ENCODE data around the gene PPP1R1C.

The PPP1R1C gene

GRCh38 chr2:182067393-182067792 lies 81.7 kb downstream of the PPP1R1C start:
- Histone ChIP-seq H3K4me1 (ENCODE audit: insufficient read depth, low read length) (no peaks in the 10 kb centered on the region), H3K9me3 (ENCODE audit: low read length) (no peaks in the 10 kb centered on the region), H3K27me3 (ENCODE audit: insufficient read depth, low read length) (no peaks in the 10 kb centered on the region), H2AFZ (ENCODE audit: low read depth, low read length) (no peak overlapping the region), H3K4me3 (ENCODE audit: low read length) (no peak overlapping the region), H3K36me3 (ENCODE audit: insufficient read depth, low read length) (no peaks in the 10 kb centered on the region)

GRCh38 chr2:182068811-182069210 lies 83.2 kb downstream of the PPP1R1C start:
- Histone ChIP-seq H3K4me1 (ENCODE audit: insufficient read depth, low read length) (no peaks in the 10 kb centered on the region), H3K9me3 (ENCODE audit: low read length) (no peaks in the 10 kb centered on the region)

GRCh38 chr2:182069416-182069815 lies 83.8 kb downstream of the PPP1R1C start:
- Histone ChIP-seq H3K4me1 (ENCODE audit: insufficient read depth, low read length) (no peaks in the 10 kb centered on the region), H2AFZ (ENCODE audit: low read depth, low read length) (no peak overlapping the region), H3K9me3 (ENCODE audit: low read length) (no peaks in the 10 kb centered on the region), H3K27me3 (ENCODE audit: insufficient read depth, low read length) (no peaks in the 10 kb centered on the region), H3K36me3 (ENCODE audit: insufficient read depth, low read length) (no peaks in the 10 kb centered on the region), H3K4me3 (ENCODE audit: low read length) (no peak overlapping the region)

More at GRCh38 chr2:182068811-182069210, 83.2 kb downstream of the PPP1R1C start:
- Histone ChIP-seq H2AFZ (ENCODE audit: low read depth, low read length) (no peak overlapping the region), H3K36me3 (ENCODE audit: insufficient read depth, low read length) (no peaks in the 10 kb centered on the region), H3K4me3 (ENCODE audit: low read length) (no peak overlapping the region), H3K27me3 (ENCODE audit: insufficient read depth, low read length) (no peaks in the 10 kb centered on the region)

- no peak overlapping the region for H3K4me3 ChIP-seq (ENCODE audit: low read length)
Measured at GRCh38 chr2:182069908-182070307, 84.3 kb downstream of the PPP1R1C start.

GRCh38 chr2:182070736-182071135 lies 85.1 kb downstream of the PPP1R1C start:
- H3K36me3 ChIP-seq (ENCODE audit: insufficient read depth, low read length): no peaks in the 10 kb centered on the region
- no peaks in the 10 kb centered on the region for H3K27me3 ChIP-seq (ENCODE audit: insufficient read depth, low read length)
- H3K4me1 ChIP-seq (ENCODE audit: insufficient read depth, low read length): no peaks in the 10 kb centered on the region
- no peak overlapping the region for H2AFZ ChIP-seq (ENCODE audit: low read depth, low read length)
- H3K9me3 ChIP-seq (ENCODE audit: low read length): no peaks in the 10 kb centered on the region
- H3K4me3 ChIP-seq (ENCODE audit: low read length): no peak overlapping the region

More at GRCh38 chr2:182069908-182070307, 84.3 kb downstream of the PPP1R1C start:
- H3K27me3 ChIP-seq (ENCODE audit: insufficient read depth, low read length): no peaks in the 10 kb centered on the region
- no peaks in the 10 kb centered on the region for H3K9me3 ChIP-seq (ENCODE audit: low read length)
- H3K4me1 ChIP-seq (ENCODE audit: insufficient read depth, low read length): no peaks in the 10 kb centered on the region
- H3K36me3 ChIP-seq (ENCODE audit: insufficient read depth, low read length): no peaks in the 10 kb centered on the region
- H2AFZ ChIP-seq (ENCODE audit: low read depth, low read length): no peak overlapping the region

GRCh38 chr2:182072861-182073260 lies 87.2 kb downstream of the PPP1R1C start:
- H3K4me3 ChIP-seq (ENCODE audit: low read length): no peak overlapping the region
- no peaks in the 10 kb centered on the region for H3K36me3 ChIP-seq (ENCODE audit: insufficient read depth, low read length)
- H3K4me1 ChIP-seq (ENCODE audit: insufficient read depth, low read length): no peaks in the 10 kb centered on the region
- no peak overlapping the region for H2AFZ ChIP-seq (ENCODE audit: low read depth, low read length)
- H3K9me3 ChIP-seq (ENCODE audit: low read length): no peaks in the 10 kb centered on the region
- H3K27me3 ChIP-seq (ENCODE audit: insufficient read depth, low read length): no peaks in the 10 kb centered on the region

- Histone ChIP-seq H3K36me3 (ENCODE audit: insufficient read depth, low read length) (no peaks in the 10 kb centered on the region), H3K9me3 (ENCODE audit: low read length) (no peaks in the 10 kb centered on the region), H2AFZ (ENCODE audit: low read depth, low read length) (no peak overlapping the region), H3K4me1 (ENCODE audit: insufficient read depth, low read length) (no peaks in the 10 kb centered on the region), H3K4me3 (ENCODE audit: low read length) (no peak overlapping the region), H3K27me3 (ENCODE audit: insufficient read depth, low read length) (no peaks in the 10 kb centered on the region)
Measured at GRCh38 chr2:182073613-182074012, 88.0 kb downstream of the PPP1R1C start.

GRCh38 chr2:182077023-182077422 lies 91.4 kb downstream of the PPP1R1C start:
- H3K4me3 ChIP-seq (ENCODE audit: low read length): no peak overlapping the region
- H2AFZ ChIP-seq (ENCODE audit: low read depth, low read length): no peak overlapping the region
- H3K9me3 ChIP-seq (ENCODE audit: low read length): no peaks in the 10 kb centered on the region
- H3K27me3 ChIP-seq (ENCODE audit: insufficient read depth, low read length): no peaks in the 10 kb centered on the region
- no peaks in the 10 kb centered on the region for H3K36me3 ChIP-seq (ENCODE audit: insufficient read depth, low read length)
- peaks cover 8% of the 10 kb centered on the region for H3K4me1 ChIP-seq (ENCODE audit: insufficient read depth, low read length)

GRCh38 chr2:182077448-182078142 lies 91.9 kb downstream of the PPP1R1C start:
- Histone ChIP-seq H3K36me3 (ENCODE audit: insufficient read depth, low read length) (no peaks in the 10 kb centered on the region), H3K27me3 (ENCODE audit: insufficient read depth, low read length) (no peaks in the 10 kb centered on the region), H2AFZ (ENCODE audit: low read depth, low read length) (no peak overlapping the region), H3K4me3 (ENCODE audit: low read length) (no peak overlapping the region), H3K9me3 (ENCODE audit: low read length) (no peaks in the 10 kb centered on the region), H3K4me1 (ENCODE audit: insufficient read depth, low read length) (peaks cover 12% of the 10 kb centered on the region)

GRCh38 chr2:182078988-182079602 lies 93.4 kb downstream of the PPP1R1C start:
- no peaks in the 10 kb centered on the region for H3K27me3 ChIP-seq (ENCODE audit: insufficient read depth, low read length)

GRCh38 chr2:182080493-182080892 lies 94.8 kb downstream of the PPP1R1C start:
- Histone ChIP-seq H2AFZ (ENCODE audit: low read depth, low read length) (no peak overlapping the region), H3K4me1 (ENCODE audit: insufficient read depth, low read length) (peaks cover 12% of the 10 kb centered on the region), H3K36me3 (ENCODE audit: insufficient read depth, low read length) (no peaks in the 10 kb centered on the region), H3K9me3 (ENCODE audit: low read length) (no peaks in the 10 kb centered on the region), H3K27me3 (ENCODE audit: insufficient read depth, low read length) (no peaks in the 10 kb centered on the region), H3K4me3 (ENCODE audit: low read length) (no peak overlapping the region)

More at GRCh38 chr2:182078988-182079602, 93.4 kb downstream of the PPP1R1C start:
- Histone ChIP-seq H2AFZ (ENCODE audit: low read depth, low read length) (no peak overlapping the region), H3K4me3 (ENCODE audit: low read length) (no peak overlapping the region), H3K4me1 (ENCODE audit: insufficient read depth, low read length) (peaks cover 12% of the 10 kb centered on the region), H3K9me3 (ENCODE audit: low read length) (no peaks in the 10 kb centered on the region), H3K36me3 (ENCODE audit: insufficient read depth, low read length) (no peaks in the 10 kb centered on the region)

GRCh38 chr2:182081602-182082260 lies 96.1 kb downstream of the PPP1R1C start:
- Histone ChIP-seq H2AFZ (ENCODE audit: low read depth, low read length) (no peak overlapping the region), H3K36me3 (ENCODE audit: insufficient read depth, low read length) (no peaks in the 10 kb centered on the region), H3K9me3 (ENCODE audit: low read length) (no peaks in the 10 kb centered on the region), H3K27me3 (ENCODE audit: insufficient read depth, low read length) (no peaks in the 10 kb centered on the region), H3K4me1 (ENCODE audit: insufficient read depth, low read length) (peaks cover 12% of the 10 kb centered on the region), H3K4me3 (ENCODE audit: low read length) (no peak overlapping the region)

- no peak overlapping the region for H2AFZ ChIP-seq (ENCODE audit: low read depth, low read length)
- no peak overlapping the region for H3K4me3 ChIP-seq (ENCODE audit: low read length)
- no peaks in the 10 kb centered on the region for H3K27me3 ChIP-seq (ENCODE audit: insufficient read depth, low read length)
- H3K9me3 ChIP-seq (ENCODE audit: low read length): no peaks in the 10 kb centered on the region
- H3K36me3 ChIP-seq (ENCODE audit: insufficient read depth, low read length): no peaks in the 10 kb centered on the region
- H3K4me1 ChIP-seq (ENCODE audit: insufficient read depth, low read length): no peaks in the 10 kb centered on the region
Measured at GRCh38 chr2:182088681-182089320, 103.1 kb downstream of the PPP1R1C start.

Data from neuron (in vitro differentiated cells).